ENCODE results near the gene RPL35A.
"Not testable (repeated sequence)": the region's sequence is repeated elsewhere in the genome, so short reads cannot be mapped to it uniquely, and the experiment has no call there.

Gene RPL35A

DNA sequence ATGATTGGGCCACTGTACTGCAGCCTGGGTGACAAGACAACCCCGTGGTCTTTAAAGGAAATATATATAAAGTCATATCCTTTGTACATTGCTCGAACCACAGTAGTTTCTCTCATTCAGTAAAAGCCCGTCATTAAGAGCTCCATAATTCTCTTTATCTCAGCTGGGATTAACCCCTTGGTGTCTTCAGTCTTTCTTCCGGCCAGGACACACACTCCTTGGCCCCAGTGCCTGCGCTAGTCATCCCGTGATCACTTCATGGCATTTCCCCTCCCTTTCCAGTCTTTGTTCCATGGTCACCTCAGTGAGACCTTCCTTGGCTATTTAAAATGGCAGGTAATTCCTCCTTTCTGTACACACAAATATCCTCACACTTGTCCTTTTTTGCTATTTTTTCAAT is 3.3 kb downstream of the RPL35A start:
- no peak for DNase-seq

DNA sequence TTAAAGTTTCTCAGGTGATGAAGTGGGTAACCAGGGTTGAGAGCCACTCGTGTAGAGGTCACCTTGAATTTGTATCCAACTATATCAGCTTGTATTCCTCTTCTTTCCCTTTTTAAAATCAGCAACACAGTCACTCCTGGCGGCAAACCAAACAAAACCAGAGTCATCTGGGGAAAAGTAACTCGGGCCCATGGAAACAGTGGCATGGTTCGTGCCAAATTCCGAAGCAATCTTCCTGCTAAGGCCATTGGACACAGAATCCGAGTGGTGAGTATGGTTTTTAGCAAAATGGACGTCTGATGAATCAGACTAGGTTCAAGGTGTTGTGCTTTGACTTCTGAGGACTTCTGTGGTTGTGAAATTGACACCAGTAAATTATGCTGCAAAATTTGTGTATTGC is 3.9 kb downstream of the RPL35A start:
- no peak for DNase-seq

DNA sequence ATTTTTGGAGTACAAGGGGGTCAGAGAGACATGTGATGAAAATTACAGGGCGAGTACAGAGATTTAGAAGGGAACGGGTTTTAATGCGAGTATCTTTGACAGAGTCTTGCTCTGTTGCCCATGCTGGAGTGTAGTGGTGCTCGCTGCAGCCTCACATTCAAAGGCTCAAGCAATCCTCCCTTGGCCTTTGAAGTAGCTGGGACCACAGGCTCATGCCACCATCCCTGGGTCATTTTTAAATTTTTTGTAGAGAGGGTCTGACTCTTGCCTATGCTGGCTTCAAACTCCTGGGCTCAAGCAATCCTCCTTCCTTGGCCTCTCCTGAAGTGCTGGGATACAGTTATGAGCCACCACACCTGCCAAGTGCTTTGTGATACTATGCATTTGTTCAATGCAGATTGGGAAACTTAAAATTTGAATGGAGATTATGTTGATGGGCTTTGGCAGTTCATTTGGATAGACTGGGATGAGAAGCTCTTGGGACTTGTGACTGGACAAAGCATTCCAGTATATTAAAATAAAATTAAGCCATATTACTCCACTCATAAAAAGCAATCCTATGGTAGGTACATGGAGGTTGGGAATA is 6.0 kb downstream of the RPL35A start:
- no peak for DNase-seq

GRCh38 chr3:197956626-197956988 is 6.6 kb downstream of the RPL35A start:
- no peak for DNase-seq

DNA sequence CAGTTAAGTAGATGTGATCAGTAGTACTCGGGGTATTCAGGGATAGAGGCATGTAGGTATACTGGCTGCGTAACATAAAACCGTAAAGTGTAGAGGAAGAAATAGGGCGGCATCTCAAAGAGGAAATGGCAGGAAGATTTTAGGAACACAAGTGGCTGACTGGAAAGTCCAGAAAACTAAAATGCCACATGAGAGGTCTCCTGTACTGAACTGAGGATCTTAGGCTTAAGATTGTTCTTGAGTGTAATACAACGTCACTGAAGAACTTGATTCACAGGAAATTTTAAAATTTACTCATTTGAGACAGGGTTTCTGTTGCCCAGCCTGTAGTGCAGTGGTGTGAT is 7.8 kb downstream of the RPL35A start:
- peak; percentile 79 to 87 for DNase-seq

DNA sequence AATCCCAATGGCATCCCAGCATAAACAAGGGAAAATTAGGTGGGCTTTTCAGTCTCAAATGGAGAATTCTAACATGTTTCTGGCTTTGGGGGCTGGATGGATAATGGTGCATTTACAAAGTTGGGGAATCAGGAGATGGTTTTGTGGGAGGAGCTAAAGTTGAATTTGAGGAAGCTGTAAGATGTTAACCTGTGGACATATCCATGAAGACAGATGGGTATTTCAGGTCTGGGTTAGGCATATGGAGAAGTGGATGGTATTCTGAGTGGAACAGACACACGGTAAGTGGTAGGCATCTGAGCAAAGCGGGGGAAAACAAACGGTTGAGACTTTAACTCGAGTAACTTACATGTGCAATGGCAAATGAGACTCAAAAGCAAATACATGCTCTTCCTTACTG is 8.4 kb downstream of the RPL35A start:
- peak; percentile 27 to 39 for DNase-seq

DNA sequence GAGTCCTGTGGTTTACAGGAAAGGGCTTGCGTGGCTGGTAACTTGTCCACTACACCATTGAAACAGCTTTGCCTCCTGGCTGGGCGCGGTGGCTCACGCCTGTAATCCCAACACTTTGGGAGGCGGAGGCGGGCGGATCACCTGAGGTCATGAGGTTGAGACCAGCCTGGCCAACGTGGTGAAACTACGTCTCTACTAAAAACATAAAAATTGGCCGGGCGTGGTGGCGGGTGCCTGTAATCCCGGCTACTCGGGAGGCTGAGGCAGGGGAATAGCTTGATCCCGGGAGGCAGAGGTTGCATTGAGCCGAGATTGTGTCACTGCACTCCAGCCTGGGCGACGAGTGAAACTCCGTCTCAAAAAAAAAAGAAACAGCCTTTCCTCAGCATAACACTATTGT is 8.9 kb downstream of the RPL35A start:
- DNase-seq: not testable (repeated sequence)

DNA sequence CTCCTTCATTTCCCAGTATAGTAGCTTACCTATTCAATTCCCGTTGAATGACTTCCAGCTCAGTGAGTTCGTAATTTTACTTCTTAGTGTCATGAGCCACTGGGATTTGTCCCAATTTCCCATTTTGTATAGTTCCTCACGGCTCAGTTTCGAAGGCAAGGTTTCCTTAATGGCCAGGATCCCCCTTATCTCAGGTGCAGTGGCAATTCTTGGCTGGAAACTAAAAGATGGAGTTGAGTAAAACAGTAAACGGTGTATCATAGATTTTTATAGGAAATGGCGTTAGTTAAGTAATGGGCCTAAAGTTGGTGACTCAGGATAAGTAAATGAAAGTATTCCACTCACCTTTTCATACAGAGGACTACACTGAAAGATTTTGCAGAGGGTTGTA is 9.5 kb downstream of the RPL35A start:
- DNase-seq: no peak

- peak; percentile 96 for DNase-seq
Measured at GRCh38 chr3:197959891-197960693, 10.1 kb downstream of the RPL35A start, which contains the start of gene LMLN. Gene LMLN (plus strand): TSS chr3:197960217. CDS start chr3:197960246, 29 bp downstream.

DNA sequence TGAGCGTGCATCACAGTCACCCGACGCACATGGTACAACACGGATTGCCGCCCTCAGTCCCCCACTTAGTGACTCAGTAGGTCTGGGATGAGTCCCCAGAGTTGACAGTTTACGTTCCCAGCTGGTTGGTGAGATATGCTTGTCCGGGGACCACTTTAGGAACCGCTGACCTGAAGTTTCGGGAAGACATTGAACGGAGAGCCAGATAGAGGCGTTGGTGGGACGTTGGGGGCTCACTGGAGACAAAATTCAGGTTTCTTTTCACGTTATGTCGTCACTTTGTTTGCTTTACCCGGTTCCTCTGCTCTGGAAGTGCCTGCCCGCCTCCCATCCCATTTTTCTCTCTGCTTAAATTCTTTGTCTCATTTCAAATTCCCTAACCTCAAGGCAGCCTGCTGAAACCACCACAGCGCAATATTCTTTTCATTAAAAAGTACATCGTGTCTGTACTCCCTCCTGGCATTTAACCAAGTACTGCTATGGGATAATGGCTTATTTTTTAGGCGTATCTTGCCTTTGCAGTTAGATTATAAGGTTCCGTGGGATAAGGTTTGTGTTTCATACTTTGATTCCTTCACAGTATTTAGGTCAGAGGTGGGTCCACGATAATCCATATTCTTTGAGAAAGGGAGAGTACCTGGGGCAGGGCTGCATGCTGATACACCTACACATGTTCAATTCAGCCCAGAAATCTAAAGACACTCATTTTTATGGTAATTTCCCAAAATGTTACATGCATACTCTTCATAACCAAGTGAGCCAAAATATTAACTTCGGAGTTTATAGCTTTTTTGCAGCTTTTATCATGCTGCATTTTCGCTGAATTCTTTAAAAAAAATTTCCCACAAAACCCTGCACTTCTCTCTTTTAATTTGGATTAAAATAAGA is 10.9 kb downstream of the RPL35A start:
- DNase-seq: peak in 1 of 2 donors; percentile 56

DNA sequence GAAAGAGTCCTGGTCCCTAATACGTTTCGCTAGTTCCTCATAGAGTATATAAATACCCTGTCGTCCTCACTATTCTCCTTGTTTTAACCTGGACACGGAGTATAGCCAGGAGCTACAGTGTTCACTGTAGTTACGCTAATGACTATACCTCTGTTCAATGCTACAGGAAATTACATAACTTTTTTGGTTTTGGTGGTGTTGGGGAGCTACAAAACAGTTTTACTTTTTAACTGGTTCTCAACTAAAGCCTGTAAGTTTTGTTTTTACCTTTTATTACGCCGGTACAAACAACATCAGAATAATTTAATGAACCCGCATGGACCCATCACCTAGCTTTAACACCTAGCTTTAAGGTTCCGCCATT is 11.6 kb downstream of the RPL35A start:
- DNase-seq: no peak

DNA sequence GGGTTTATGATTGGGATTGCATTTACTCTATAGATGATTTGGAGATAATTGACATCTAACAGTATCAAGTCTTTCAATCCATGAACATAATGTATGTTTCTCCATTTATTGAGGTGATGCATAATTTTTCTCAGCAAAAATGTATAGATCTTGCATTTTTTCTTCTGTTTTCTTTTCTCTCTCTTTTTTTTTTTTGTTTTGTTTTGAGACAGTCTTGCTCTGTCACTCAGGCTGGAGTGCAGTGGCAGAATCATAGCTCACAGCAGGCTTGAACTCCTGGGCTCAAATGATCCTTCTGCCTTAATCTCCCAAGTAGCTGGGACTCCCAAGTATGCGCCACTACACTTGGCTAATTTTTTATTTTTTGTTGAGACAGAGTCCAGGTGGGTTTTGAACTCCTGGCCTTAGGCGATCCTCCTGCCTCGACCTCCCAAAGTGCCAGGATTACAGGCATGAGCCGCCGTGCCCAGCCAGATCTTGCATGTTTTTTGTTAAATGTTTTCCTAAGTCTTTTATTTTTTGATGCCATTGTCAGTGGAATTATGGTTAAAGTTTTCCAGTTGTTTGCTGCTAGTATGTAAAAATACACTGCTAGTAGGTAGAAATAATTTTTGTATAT is 13.1 kb downstream of the RPL35A start:
- no peak for DNase-seq

- not testable (repeated sequence) for DNase-seq
Measured at GRCh38 chr3:197967337-197967989, 17.5 kb downstream of the RPL35A start.

DNA sequence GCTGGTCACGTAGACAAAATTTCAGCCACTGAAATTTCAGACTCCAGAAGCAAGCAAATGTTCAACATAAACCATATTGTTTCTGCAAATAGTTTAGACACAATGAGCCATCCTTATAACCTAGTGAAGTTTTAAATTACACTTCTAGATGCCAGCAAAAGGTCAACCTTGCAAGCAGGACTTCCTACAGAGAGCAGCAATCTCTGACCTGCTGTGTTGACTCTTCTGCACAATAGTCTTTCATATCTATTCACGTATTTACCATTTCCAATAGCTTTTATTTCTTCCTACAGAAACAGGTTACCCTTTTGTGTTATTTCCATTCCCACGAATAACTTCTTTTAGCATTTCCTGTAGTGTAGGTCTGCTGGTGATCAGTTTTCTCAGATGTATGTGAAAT is 20.6 kb downstream of the RPL35A start:
- no peak for DNase-seq

GRCh38 chr3:197974016-197974415 is 24.0 kb downstream of the RPL35A start:
- DNase-seq: no peak

DNA sequence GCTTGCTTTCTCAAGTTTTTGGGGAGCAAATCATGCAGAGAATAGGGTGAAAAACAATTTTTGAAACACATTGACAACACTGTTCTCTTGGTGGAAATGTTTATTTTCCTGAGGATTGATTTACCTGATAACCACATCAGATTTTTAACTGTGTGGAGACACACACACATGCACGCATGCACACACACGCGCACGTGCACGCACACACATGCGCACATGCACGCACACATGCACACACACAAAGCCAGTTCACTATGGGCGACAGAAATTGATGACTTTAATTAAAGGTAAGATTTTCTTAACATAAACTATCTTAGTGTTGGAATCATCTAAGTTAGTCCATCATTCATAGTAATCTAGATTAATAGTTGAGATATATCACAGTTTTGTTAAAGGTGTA is 25.3 kb downstream of the RPL35A start:
- DNase-seq: no peak

DNA sequence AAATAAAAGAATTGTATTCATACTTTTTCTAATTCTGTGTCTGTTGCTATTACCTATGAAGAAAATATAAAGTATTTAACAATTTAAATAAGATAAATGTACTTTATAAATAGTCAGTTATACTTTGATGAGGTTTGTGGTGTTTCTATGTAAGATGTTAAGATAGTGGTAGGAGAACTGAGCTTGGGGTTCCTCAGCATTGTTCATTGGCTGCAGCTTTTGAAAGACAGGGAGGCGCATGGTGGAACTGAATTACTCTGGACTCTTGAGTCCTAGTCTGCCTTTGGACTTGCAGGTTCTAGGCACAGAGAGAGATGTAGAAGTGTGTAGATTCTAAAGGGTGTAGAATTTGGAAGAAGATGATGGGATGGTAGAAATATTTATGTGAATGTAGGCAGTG is 33.1 kb downstream of the RPL35A start:
- DNase-seq: no peak

- DNase-seq: no peak
Measured at GRCh38 chr3:197989651-197990050, 39.7 kb downstream of the RPL35A start.

- no peak for DNase-seq
Measured at GRCh38 chr3:197994736-197995135, 44.7 kb downstream of the RPL35A start.

DNA sequence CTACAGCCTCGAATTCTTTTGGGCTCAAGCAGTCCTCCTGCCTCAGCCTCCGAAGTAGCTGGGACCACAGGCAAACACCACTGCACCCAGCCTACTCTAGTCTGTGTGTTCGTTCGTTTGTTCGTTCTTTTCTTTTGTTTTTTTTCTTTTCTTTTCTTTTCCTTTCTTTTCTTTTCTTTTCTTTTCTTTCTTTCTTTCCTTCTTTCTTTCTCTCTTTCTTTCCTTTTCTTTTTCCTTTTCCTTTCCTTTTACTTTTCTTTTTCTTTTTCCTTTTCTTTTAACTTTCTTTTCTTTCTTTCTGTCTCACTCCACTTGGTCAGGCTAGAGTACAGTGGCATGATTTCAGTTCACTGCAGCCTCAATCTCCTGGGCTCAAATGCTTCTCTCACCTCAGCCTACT is 46.9 kb downstream of the RPL35A start:
- no peak for DNase-seq

GRCh38 chr3:197997936-197998335 is 47.9 kb downstream of the RPL35A start:
- no peak for DNase-seq

Measured in inflammatory macrophage treated with lipopolysaccharide for 1 hour (primary cell).